ENCODE results near the gene ADH1A. TPM values are rescaled to one million over a fixed set of nuclear protein-coding genes. Genes with fewer than 3 reads are reported as not detected.

ADH1A gene
- polyA plus RNA-seq, 1 of the 3 experiments (the other 2 are of a cell fraction), result not detected

GRCh38 chr4:99339172-99339571, 48.4 kb upstream of the ADH1A start:
- TF ChIP-seq EZH2phosphoT487 (IDR thresholded peaks at IDR 0.05; ENCODE audit: borderline replicate concordance, low read depth) (no peak), TCF12 (IDR thresholded peaks at IDR 0.05) (no peak), NFIC (IDR thresholded peaks at IDR 0.05; ENCODE audit: borderline replicate concordance) (no peak), POLR2AphosphoS5 (IDR thresholded peaks at IDR 0.05; ENCODE audit: low read depth, low read length) (no peak), REST (IDR thresholded peaks at IDR 0.05; ENCODE audit: low read depth, low read length) (no peak), JUND (IDR thresholded peaks at IDR 0.05) (no peak), ELF1 (IDR thresholded peaks at IDR 0.05) (no peak), GABPA (IDR thresholded peaks at IDR 0.05; ENCODE audit: low read depth) (no peak), PBX3 (IDR thresholded peaks at IDR 0.05) (no peak), NRF1 (IDR thresholded peaks at IDR 0.05; ENCODE audit: low read depth, low read length) (no peak)
- no peaks in the 10 kb centered on the region for H3K36me3 ChIP-seq (replicated peaks in 1 of 2; ENCODE audit: control insufficient read depth in 1 of 2, insufficient read depth in 2 of 2, low read length in 1 of 2)
- DNase-seq, result no peak
- no peaks in the 10 kb centered on the region for H3K9me3 ChIP-seq
- H2AFZ ChIP-seq (ENCODE audit: low read depth), result no peak overlapping the region
- H3K4me3 ChIP-seq (ENCODE audit: low read depth in 2 of 2, low read length in 1 of 2), result no peak overlapping the region
- WGBS (ENCODE audit: low lambda C conversion rate), result 28% methylated on average over 3 of the region's 3 CpGs
- ChIA-PET CTCF (no interaction called here), POLR2A (no interaction called here)
- no peak overlapping the region for H3K27ac ChIP-seq (ENCODE audit: low read depth in 2 of 2, low read length in 1 of 2)
- H3K4me2 ChIP-seq, result no peak overlapping the region
- no peaks in the 10 kb centered on the region for H3K9me2 ChIP-seq
- no peaks in the 10 kb centered on the region for H3F3A ChIP-seq (replicated peaks; ENCODE audit: insufficient read depth)
- no peaks in the 10 kb centered on the region for H4K20me1 ChIP-seq (ENCODE audit: insufficient read depth)
- no peak overlapping the region for H3K9ac ChIP-seq
- H3K79me2 ChIP-seq (ENCODE audit: insufficient read depth), result no peaks in the 10 kb centered on the region
- no peaks in the 10 kb centered on the region for H3K4me1 ChIP-seq (ENCODE audit: control insufficient read depth in 1 of 2, insufficient read depth in 2 of 2, low read depth in 1 of 2, low read length in 1 of 2)
- no peaks in the 10 kb centered on the region for H3K27me3 ChIP-seq (ENCODE audit: insufficient read depth)

- no peaks in the 10 kb centered on the region for H3K79me2 ChIP-seq (ENCODE audit: insufficient read depth)
- no peaks in the 10 kb centered on the region for H4K20me1 ChIP-seq (ENCODE audit: insufficient read depth)
- H3K27me3 ChIP-seq (ENCODE audit: insufficient read depth), result no peaks in the 10 kb centered on the region
- no peaks in the 10 kb centered on the region for H3K9me3 ChIP-seq
- 18% methylated on average over 4 of the region's 4 CpGs for WGBS (ENCODE audit: low lambda C conversion rate)
- no peak overlapping the region for H3K27ac ChIP-seq (ENCODE audit: low read depth in 2 of 2, low read length in 1 of 2)
- ChIA-PET POLR2A (no interaction called here), CTCF (no interaction called here)
- no peak overlapping the region for H3K9ac ChIP-seq
- no peak for DNase-seq
- H3F3A ChIP-seq (replicated peaks; ENCODE audit: insufficient read depth), result no peaks in the 10 kb centered on the region
- no peak overlapping the region for H3K4me2 ChIP-seq
- no peak overlapping the region for H3K4me3 ChIP-seq (ENCODE audit: low read depth in 2 of 2, low read length in 1 of 2)
- no peaks in the 10 kb centered on the region for H3K36me3 ChIP-seq (replicated peaks in 1 of 2; ENCODE audit: control insufficient read depth in 1 of 2, insufficient read depth in 2 of 2, low read length in 1 of 2)
- TF ChIP-seq ZBTB33 (IDR thresholded peaks at IDR 0.05; ENCODE audit: borderline replicate concordance, low read depth), result no peak
- TF ChIP-seq TEAD4 (IDR thresholded peaks at IDR 0.05; ENCODE audit: borderline replicate concordance, insufficient read depth), result no peak
- no peak for TF ChIP-seq SIN3A (IDR thresholded peaks at IDR 0.05; ENCODE audit: borderline replicate concordance, low read depth, low read length)
- no peak for TF ChIP-seq RCOR1 (IDR thresholded peaks at IDR 0.05; ENCODE audit: low read length)
- TF ChIP-seq JUND (IDR thresholded peaks at IDR 0.05), result no peak
- H2AFZ ChIP-seq (ENCODE audit: low read depth), result no peak overlapping the region
- H3K4me1 ChIP-seq (ENCODE audit: control insufficient read depth in 1 of 2, insufficient read depth in 2 of 2, low read depth in 1 of 2, low read length in 1 of 2), result no peaks in the 10 kb centered on the region
- no peaks in the 10 kb centered on the region for H3K9me2 ChIP-seq
Measured at GRCh38 chr4:99336553-99336952, 45.8 kb upstream of the ADH1A start.
